GM19025 (cell line): ENCODE measurements around the gene AFM.
"Not testable (repeated sequence)": the region's sequence is repeated elsewhere in the genome, so short reads cannot be mapped to it uniquely, and the experiment has no call there.

Source experiments
- ATAC-seq: cut with Tn5 transposase; IDR thresholded peaks from one replicate; pipeline ENCODE4 v1.9.1; 2021; ENCODE audit warnings: mild to moderate bottlenecking, low read depth, moderate library complexity; ENCODE audit not compliant: unreplicated experiment

AFM gene

DNA sequence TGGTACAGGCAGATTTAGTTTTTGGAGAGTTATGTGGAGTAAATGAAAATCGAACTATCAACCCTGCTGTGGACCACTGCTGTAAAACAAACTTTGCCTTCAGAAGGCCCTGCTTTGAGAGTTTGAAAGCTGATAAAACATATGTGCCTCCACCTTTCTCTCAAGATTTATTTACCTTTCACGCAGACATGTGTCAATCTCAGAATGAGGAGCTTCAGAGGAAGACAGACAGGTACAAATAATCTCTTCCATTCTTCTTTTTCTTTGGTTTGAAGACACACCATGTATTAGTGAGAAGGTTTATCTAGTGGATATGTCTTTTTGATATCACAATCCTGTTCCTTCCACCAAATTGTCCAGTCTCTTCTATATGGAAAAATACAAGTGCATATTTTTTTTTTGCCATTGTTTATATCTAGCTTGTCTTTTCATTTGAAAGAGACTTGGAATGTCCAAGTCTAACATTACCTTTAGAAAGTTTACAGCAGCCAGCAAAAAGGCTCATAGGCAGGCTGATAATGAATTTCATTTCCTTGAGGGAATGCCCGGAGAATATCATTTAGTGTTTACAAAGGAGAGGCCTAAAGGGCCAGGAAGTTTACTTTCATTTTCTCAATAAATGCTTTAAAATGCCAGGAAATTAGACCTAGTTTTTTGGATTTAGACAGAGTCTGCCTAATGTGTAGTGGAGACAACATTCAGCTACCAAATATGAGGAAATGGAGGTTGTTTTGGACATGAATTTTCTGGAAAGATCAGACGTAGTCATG is 18.6 kb downstream of the AFM start:
- ATAC-seq, result no peak

DNA sequence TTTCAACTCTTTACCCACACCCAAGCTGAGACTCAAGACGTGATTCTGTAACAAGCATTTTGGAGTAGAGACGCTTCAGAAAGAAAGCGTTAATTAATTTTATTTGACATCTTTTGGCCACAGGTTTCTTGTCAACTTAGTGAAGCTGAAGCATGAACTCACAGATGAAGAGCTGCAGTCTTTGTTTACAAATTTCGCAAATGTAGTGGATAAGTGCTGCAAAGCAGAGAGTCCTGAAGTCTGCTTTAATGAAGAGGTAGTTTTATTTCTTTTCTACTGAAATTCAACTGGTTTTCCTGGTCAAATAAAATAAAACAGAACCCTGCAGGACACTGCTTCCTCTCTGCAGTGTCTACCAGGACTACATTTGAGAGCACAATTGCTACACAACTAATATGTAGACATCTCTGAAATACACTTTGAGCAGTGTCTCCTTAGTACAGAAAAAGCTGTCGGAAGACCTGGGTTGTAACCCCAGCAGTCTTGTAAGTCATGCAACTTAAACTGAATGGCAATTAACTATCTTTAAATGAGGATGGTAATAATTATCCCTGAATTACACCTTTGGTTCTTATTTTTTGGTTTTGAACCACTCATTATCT is 20.2 kb downstream of the AFM start:
- ATAC-seq, result no peak

DNA sequence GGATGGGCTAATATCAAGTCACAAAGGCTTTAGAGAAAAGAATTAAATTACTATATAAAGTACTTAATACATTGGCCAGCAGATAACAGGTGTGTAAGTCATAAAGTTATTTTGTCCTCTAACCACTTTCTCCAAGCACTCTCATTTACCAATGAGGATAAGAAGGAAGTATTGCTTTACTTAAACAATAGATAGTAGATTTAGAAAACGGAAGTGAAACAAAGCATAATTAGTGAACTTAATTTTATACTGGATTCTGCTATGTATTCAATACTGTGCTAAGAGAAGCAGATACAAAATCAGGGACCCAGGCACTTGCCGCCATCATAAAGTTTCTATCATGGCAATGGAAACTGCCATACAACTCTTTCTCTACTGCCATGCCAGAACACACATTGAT is 24.0 kb downstream of the AFM start:
- no peak for ATAC-seq

DNA sequence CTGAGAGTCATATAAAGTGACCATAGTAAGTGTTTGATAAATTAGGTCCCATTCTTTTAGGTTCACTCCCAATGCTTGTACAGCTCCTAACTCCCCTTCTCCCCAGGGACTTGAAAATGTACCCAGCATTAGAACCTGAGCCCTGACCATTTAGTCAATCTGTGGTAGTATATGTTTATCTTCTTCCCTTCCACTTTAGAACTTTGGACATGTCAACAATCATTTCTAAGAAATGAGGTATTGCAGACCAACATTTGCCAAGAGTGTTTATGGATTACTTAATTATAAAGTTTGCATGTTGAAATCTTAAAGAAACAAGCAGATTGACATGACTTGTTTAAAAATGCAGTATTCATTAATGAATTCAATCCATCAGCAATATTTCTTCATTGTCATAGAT is 26.0 kb downstream of the AFM start:
- no peak for ATAC-seq

DNA sequence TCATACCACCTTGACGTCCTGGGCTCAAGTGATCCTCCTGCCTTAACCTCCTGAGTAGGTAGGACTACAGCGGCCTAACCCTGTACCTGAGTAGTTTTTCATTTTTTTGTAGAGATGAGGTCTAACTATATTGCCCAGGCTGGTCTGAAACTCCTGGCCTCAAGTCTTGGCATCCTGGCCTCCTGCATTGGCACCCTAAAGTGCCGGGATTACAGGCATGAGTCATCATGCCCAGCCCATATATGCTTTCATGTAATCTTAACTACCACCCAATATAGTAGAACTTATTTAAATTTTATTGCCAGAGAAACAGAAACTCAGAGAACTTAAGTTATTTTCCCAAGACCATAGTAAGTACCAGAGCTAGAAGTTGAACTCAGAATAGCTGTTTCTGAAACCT is 27.1 kb downstream of the AFM start:
- no peak for ATAC-seq

DNA sequence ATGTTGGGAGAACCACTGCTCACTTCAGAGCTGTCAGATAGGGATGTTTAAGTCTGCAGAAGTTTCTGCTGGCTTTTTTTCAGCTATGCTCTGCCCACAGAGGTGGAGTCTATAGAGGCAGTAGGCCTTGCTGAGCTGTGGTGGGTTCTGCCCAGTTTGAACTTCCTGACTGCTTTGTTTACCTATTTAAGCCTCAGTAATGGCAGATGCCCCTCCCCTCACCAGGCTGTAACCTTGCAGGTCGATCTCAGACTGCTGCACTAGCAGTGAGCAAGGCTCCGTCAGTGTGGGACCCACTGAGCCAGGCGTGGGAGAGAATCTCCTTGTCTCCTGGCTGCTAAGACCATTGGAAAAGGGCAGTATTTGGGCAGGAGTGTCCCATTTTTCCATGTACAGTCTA is 36.8 kb downstream of the AFM start:
- ATAC-seq, result no peak

DNA sequence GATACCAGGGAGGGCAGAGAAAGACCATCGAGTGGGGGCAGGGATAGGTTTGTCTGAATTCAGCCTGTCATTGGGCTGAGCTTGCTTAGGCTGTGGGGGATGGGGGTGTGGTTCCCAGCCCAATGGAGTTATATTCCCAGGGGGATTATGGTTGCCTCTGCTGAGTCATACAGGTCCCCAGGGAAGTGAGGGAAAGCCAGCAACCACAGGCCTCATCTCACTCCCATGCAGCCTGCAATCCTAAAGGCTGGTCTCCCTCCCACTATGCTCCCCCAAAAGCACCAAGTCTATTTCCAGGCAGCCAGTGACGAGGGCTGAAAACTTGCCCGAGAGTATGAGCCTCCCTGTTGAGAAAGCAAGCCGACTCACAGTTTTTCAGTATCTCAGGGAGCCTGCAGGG is 39.3 kb downstream of the AFM start:
- no peak for ATAC-seq

DNA sequence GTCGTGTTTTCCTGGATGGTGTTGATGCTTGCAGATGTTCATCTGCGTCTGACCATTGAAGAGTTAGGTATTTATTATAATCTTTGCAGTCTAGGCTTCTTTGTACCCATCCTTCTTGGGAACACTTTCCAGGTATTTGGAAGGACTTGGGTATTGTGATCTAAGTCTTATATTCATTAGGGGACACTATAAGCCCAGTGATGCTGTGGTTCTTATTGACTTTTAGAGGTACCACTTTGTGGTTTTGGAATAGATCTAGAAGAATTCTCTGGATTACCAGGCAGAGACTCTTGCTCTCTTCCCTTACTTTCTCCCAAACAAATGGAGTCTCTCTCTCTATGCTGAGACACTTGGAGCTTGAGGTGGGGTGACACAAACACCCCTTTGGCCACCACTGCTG is 41.6 kb downstream of the AFM start:
- no peak for ATAC-seq

DNA sequence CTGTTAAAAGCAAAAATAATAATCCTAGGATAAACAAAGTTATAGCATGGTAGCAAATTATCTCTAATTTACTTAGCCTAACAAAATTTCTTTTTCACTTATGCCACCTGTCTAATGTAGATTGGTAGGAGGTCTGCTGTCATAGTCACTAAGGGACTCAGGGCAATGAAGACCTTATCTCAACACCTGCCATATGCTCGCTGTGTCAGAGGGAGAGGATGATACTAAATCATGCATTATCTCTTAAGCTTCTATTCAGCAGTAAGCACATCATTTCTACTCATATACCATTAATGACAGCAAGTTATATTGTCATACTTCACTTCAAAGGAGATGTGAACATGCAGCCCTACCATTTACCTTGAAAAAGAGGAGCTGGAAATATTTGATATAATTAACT is 44.1 kb downstream of the AFM start:
- no peak for ATAC-seq

DNA sequence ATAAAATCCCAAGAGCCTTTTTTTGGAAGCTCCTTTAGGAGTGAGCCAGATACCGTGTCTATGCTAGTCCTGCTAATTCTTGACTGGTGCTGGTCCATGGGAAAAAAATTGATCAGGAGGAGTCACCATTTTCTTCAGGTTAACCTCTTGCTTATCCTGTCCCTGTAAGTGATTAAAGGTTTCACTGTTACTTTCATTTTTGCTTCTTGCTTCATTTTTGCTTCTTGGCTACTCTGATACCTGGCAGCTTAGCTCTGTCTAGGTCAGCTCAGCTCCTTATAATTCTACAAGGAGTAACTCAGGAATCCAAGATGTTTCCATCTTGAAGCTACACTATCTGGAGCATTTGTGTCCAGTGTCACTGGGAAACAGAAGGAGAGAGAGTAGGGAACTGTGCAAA is 45.7 kb downstream of the AFM start:
- ATAC-seq, result peak; percentile 85

DNA sequence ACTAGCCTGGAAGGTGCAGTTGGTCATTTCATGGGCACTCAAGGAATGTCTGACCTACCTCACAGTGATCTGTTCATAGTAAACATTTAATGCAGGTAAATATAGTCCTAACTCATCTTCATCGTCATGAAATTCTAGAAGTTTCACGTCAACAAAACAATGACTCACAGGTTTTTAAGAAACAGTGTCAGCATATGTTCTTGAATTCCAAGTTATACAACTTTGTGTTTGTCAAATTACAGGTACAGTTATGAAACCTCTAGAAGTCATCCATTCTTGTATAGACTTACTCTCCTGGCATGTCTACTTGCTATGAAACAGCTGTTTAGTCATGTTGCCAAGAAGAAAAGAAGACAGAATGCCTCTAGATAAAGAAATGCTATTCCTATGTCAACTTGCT is 46.6 kb downstream of the AFM start:
- no peak for ATAC-seq

DNA sequence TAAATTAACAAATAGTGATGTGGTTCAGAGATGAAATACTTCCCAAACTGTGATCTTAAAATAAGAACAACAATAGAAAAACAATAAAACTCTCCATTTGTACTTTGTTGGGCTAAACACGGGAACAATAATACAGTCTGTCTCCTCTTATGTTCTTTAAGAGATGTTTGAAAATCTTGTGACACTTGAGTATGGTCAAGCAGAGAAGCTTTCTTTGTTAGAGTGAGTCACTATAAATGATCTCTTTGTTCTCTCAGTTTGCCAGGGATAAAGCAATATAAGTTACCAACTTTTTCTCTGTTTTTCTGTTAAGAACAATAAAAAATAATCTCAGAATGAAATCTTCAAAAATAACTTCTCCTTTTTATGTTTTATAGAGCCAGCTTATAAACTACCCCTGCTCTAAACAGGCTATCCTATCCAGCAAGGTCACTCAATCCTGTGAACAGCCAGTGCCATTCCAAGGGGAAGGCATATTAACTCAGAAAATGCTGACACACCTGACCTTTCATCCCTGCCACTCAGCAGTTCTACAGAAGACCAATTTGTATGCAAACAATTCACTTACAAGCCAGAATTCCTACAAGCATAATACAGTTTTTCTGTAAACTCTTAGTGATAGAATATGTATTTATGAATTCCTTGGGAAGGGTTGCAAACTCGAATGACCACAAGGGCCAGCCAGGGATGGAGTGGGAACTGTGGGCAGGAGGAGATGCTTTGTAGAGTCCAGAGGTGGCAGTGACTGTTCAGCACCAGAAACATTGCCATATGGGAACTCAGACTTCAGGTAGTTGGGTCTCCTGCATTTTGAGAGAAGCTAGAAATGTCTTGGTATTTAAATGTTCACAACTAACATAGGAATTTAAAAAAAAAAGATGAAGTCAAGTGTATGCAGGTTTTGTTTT is 52.2 kb downstream of the AFM start:
- ATAC-seq, result no peak

DNA sequence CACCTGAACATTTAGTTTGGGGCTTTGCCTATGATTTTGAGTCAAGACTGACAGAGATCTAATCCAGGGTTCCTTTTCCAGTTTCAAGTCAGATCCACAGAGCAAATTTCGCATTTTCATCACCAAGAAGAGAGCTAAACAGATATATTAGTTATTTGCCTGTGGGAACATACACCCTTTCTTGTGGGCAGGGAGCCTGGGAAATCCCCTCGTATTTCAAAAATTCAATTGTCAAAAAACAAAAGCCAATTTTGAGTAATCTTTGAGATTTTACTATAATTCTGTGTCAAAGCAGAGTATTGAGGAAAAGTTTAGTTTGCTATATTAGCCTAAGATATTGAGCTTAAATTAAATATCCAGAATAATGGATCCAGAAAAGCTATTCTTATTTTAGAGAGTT is 56.6 kb downstream of the AFM start:
- no peak for ATAC-seq

DNA sequence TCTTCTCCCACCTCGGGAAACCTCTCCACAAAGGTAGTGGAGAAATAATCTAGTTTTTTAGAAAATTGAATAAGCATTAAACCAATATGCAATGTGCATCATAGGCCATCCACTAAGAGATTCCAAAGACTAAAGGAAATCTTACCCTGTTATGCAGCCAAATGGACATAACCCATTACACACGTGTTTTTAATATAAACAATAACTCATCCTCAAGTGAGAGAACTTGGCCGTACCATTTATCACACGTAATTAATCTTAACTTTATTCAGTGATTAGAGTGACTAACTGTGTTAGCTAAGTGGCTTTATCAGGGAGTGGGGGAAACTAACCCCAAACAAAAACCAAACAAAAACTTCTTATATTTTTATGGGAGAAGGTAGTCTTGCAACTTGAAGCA is 57.8 kb downstream of the AFM start:
- no peak for ATAC-seq

DNA sequence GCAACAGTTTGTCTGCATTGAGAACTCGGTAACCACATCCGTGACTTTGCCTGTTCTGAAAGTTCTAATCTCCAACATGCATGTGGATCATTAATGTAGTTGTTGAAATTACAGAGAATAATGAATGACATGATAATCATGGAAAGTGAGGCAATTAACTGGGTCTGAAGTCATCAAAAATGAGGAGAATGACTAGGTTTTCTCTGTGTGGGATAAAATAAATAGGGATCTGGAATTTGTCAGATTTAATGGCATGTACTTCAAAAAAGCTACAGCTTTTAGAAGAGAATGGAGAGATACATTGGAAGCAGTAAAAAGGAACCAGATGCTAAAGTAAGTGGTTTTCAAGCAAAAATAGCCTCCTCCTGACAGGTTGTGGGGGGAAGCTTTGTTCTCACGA is 59.3 kb downstream of the AFM start:
- ATAC-seq, result no peak

DNA sequence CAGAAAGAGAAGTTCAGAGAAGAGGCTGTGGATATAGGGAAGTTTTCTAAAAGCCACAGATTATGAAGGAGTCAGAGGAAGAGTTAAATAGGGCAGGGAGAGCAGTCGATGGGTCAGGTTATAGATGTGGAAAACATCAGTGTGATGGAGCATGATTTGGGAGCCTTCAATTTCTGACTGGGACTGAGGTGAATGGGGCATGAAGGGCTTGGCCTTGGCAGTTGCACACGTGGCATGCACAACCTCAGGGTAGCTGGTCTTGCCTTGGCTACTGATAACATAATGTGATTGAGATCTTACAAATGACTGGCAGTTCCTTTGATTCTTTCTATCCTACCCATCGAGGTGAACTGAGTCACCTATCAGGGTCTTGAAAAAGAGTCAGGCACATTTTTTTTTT is 59.7 kb downstream of the AFM start:
- ATAC-seq, result no peak

DNA sequence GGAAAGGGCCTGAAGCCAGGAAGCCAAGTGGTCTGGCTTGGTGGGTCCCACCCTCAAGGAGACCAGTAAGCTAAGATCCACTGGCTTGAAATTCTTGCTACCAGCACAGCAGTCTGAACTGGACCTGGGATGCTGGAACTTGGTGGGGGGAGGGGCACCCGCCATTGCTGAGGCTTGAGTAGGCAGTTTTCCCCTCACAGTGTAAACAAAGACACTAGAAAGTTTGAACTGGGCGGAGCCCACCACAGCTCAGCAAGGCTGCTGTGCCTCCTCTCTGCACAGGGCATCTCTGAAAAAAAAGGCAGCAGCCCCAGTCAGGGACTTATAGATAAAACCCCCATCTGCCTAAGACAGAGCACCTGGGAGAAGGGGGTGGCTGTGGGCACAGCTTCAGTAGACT is 63.1 kb downstream of the AFM start:
- ATAC-seq, result no peak

DNA sequence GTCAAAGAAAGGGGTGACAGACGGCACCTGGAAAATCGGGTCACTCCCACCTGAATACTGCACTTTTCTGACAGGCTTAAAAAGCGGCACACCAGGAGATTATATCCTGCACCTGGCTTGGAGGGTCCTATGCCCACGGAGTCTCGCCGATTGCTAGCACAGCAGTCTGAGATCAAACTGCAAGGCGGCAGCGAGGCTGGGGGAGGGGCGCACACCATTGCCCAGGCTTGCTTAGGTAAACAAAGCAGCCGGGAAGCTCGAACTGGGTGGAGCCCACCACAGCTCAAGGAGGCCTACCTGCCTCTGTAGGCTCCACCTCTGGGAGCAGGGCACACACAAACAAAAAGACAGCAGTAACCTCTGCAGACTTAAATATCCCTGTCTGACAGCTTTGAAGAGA is 69.3 kb downstream of the AFM start:
- not testable (repeated sequence) for ATAC-seq
